ENCODE data around the gene KIF6.

DNA sequence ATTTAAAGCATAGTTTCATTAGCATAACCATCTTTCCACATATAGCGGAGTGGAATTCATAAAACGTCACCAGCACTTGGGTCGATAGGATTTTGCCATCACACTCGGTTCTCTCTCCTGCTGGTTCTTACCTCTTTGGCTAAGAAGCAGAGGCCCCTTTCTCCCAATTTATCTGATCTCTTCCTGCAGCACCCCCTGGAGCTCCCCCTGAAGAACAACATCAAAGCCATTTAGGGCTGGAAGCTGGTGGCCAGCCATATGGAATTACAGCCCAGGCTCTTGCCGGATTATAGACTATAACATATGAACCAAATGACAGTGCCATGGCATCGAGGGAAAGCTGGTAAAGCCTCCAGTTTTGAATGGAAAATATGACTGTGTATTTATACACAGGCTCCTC is 6.4 kb upstream of the KIF6 start:
- TF ChIP-seq, protein P1, sequence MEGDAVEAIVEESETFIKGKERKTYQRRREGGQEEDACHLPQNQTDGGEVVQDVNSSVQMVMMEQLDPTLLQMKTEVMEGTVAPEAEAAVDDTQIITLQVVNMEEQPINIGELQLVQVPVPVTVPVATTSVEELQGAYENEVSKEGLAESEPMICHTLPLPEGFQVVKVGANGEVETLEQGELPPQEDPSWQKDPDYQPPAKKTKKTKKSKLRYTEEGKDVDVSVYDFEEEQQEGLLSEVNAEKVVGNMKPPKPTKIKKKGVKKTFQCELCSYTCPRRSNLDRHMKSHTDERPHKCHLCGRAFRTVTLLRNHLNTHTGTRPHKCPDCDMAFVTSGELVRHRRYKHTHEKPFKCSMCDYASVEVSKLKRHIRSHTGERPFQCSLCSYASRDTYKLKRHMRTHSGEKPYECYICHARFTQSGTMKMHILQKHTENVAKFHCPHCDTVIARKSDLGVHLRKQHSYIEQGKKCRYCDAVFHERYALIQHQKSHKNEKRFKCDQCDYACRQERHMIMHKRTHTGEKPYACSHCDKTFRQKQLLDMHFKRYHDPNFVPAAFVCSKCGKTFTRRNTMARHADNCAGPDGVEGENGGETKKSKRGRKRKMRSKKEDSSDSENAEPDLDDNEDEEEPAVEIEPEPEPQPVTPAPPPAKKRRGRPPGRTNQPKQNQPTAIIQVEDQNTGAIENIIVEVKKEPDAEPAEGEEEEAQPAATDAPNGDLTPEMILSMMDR (IDR thresholded peaks at IDR 0.05), result no peak
- TF ChIP-seq POLR2AphosphoS5 (IDR thresholded peaks at IDR 0.05), result no peak

Data from gastroesophageal sphincter (tissue), 3 donors.